Adrenal gland (tissue), 12 donors: ENCODE data around the gene CFTR. TPM values are rescaled to one million over a fixed set of nuclear protein-coding genes. Genes with fewer than 3 reads are reported as not detected.
A peak's percentile ranks its signal among the peaks of the same experiment; 100 is the strongest.
"Not testable (repeated sequence)": the region's sequence is repeated elsewhere in the genome, so short reads cannot be mapped to it uniquely, and the experiment has no call there.

Source experiments
- DNase-seq, 7 donors: peaks; one replicate each; pipeline ENCODE4 v3.0.0-alpha.2; 2019 to 2020
- H3K27ac ChIP-seq, 5 donors: fragments of 200-600 bp; sonication (generic) in 4 of 5; 1 replicate in 3 of 5; 2 replicates in 2 of 5; pipeline versions ENCODE4 v1.5.1 to v1.8.0; 2016 to 2020; ENCODE audit warnings: mild to moderate bottlenecking in 1 of 5
- H3K27me3 ChIP-seq: fragments of 200-600 bp; 2 replicates; pipeline ENCODE4 v1.8.0; 2021
- H3K36me3 ChIP-seq, 2 donors: fragments of 200-600 bp; replicated peaks in 1 of 2; 1 replicate in 1 of 2; 2 replicates in 1 of 2; pipeline versions ENCODE4 v1.5.1 to v1.8.0; 2018 to 2022
- H3K4me1 ChIP-seq, 2 donors: fragments of 200-600 bp; replicated peaks in 1 of 2; 1 replicate in 1 of 2; 2 replicates in 1 of 2; pipeline versions ENCODE4 v1.5.1 to v1.8.0; 2018 to 2021
- H3K4me3 ChIP-seq, 4 donors: fragments of 200-600 bp; sonication (generic) in 3 of 4; one replicate each; pipeline ENCODE4 v1.5.1; 2016 to 2018
- H3K9me3 ChIP-seq, 3 donors: fragments of 200-600 bp; sonication (generic) in 1 of 3; replicated peaks in 1 of 3; 1 replicate in 2 of 3; 2 replicates in 1 of 3; pipeline versions ENCODE4 v1.5.1 to v1.8.0; 2016 to 2021
- POLR2A ChIP-seq, 2 donors: fragments of 450-650 bp; IDR thresholded peaks; one replicate each; pipeline ENCODE4 v1.6.1; 2017; ENCODE audit warnings: antibody characterized with exemption in 2 of 2, mild to moderate bottlenecking in 2 of 2, moderate library complexity in 1 of 2
- WGBS, 4 donors: extraction: QIAGEN DNeasy Blood & Tissue Kit in 2 of 4; methylation state at CpG; one replicate each; pipeline versions ENCODE4 v1.1.5 to v1.1.7; 2013 to 2017; 5-methylcytosine and 5-hydroxymethylcytosine counted together
- intact Hi-C, 2 donors: fragments of 100-400 bp; cut with DNase I; formaldehyde crosslinking; loops; one replicate each; pipeline versions ENCODE4 v1.14.1 to v1.15.0; 2022 to 2023
- polyA plus RNA-seq, 3 donors: library from polyadenylated mRNA; stranded (reverse); fragments of 200-250 nt in 2 of 3; fragments of 350-450 nt in 1 of 3; fragmentation: Illumina TruSeq in 1 of 3; extraction: RNeasy Lipid Tissue Mini Kit (QIAGEN cat#74804) in 1 of 3; gene quantifications; one replicate each; pipeline ENCODE4 v1.2.3, GENCODE V29; 2013 to 2014
- total RNA-seq, 9 donors: library from RNA; depleted of rRNA in 4 of 9; stranded (reverse); fragments of >200 nt in 4 of 9; fragments of 120-200 nt in 1 of 9; fragmentation: NEBNext Ultra II Directional in 1 of 9; extraction: Animal tissue kit (Norgen Biotek cat#: 25700) in 1 of 9; gene quantifications; one replicate each; pipeline versions ENCODE4 v1.1.0 to v1.2.4, GENCODE V29; 2013 to 2023
- TF ChIP-seq, protein P1 (sequence below), 6 experiments: fragments of 450-650 bp in 4 of 6; fragments of 200-600 bp in 2 of 6; sonication (generic) in 1 of 6; IDR thresholded peaks; 1 replicate in 5 of 6; 2 replicates in 1 of 6; pipeline versions ENCODE4 v1.5.1 to v1.8.0; 2016 to 2021; ENCODE audit warnings: antibody characterized with exemption in 6 of 6, mild to moderate bottlenecking in 2 of 6, moderate library complexity in 1 of 6
- donor health status: healthy with polysubstance abuse.
- donor health status: Bipolar disorder and iron deficiency.
- donor health status: DM: yes; HTN: yes; CAD: no.
- donor health status: DM: no; HTN: no; CAD: no.
- donor health status: DM: no; HTN: no; CAD: no.
- donor health status: DM: yes; HTN: yes; CAD: no.

Gene CFTR
- total and polyA plus RNA-seq, 12 donors = 0.07 to 0.22 (median 0.08) TPM; not detected in 9

GRCh38 chr7:117446220-117446815, 33.5 kb upstream of the CFTR start:
- no peaks in the 10 kb centered on the region for H3K9me3 ChIP-seq
- TF ChIP-seq, protein P1, sequence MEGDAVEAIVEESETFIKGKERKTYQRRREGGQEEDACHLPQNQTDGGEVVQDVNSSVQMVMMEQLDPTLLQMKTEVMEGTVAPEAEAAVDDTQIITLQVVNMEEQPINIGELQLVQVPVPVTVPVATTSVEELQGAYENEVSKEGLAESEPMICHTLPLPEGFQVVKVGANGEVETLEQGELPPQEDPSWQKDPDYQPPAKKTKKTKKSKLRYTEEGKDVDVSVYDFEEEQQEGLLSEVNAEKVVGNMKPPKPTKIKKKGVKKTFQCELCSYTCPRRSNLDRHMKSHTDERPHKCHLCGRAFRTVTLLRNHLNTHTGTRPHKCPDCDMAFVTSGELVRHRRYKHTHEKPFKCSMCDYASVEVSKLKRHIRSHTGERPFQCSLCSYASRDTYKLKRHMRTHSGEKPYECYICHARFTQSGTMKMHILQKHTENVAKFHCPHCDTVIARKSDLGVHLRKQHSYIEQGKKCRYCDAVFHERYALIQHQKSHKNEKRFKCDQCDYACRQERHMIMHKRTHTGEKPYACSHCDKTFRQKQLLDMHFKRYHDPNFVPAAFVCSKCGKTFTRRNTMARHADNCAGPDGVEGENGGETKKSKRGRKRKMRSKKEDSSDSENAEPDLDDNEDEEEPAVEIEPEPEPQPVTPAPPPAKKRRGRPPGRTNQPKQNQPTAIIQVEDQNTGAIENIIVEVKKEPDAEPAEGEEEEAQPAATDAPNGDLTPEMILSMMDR (IDR thresholded peaks at IDR 0.05) = no peak
- TF ChIP-seq POLR2A (IDR thresholded peaks at IDR 0.05) = no peak
- no peaks in the 10 kb centered on the region for H3K36me3 ChIP-seq
- intact Hi-C loops = no loop called here
- 55 to 69% (median 59%) methylated on average over 4 of the region's 4 CpGs for WGBS, 4 donors
- H3K4me3 ChIP-seq = no peak overlapping the region
- H3K27me3 ChIP-seq = no peaks in the 10 kb centered on the region
- H3K4me1 ChIP-seq = no peaks in the 10 kb centered on the region
- DNase-seq = no peak
- no peak overlapping the region for H3K27ac ChIP-seq

DNA sequence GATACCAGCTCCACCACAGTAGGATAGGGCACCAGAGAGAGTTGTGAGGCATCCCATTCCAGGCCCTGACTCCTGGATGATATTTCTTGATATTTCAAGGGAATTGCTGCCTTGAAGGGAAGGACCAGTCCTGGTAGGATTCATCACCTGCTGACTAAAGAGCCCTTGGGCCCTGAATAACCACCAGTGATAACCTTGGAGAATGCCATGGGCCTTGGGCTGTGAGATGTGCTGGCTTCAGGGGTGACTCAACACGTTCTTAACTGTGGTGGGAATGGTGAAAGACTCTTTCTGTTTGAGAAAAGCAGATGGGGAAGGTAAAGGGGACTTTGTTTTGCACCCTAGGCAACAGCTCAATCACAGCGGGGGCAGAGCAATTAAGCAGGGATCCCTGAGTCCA, 31.2 kb upstream of the CFTR start:
- no peak for TF ChIP-seq POLR2A (IDR thresholded peaks at IDR 0.05)
- TF ChIP-seq, protein P1 (IDR thresholded peaks at IDR 0.05) = no peak
- Histone ChIP-seq H3K4me1 (no peaks in the 10 kb centered on the region), H3K9me3 (no peaks in the 10 kb centered on the region), H3K4me3 (no peak overlapping the region), H3K27me3 (no peaks in the 10 kb centered on the region), H3K36me3 (no peaks in the 10 kb centered on the region), H3K27ac (no peak overlapping the region)
- WGBS, 4 donors = 56 to 63% (median 58%) methylated on average over 2 of the region's 2 CpGs
- DNase-seq = no peak
- intact Hi-C loops = no loop called here

GRCh38 chr7:117458977-117459583, 20.7 kb upstream of the CFTR start:
- Histone ChIP-seq H3K27ac (no peak overlapping the region), H3K36me3 (no peaks in the 10 kb centered on the region), H3K27me3 (no peaks in the 10 kb centered on the region), H3K4me1 (no peaks in the 10 kb centered on the region), H3K4me3 (no peak overlapping the region), H3K9me3 (no peaks in the 10 kb centered on the region)
- TF ChIP-seq, protein P1 (IDR thresholded peaks at IDR 0.05) = peak; percentile 28 to 62 (median 37)
- no peak for TF ChIP-seq POLR2A (IDR thresholded peaks at IDR 0.05)
- WGBS, 4 donors = 30 to 34% (median 30%) methylated on average over 3 of the region's 3 CpGs
- intact Hi-C loops = loop anchor here in 1 of 2 donors (10.0 kb wide), 1 partner anchor 256 kb away; no protein-coding TSS in a partner anchor
- DNase-seq = no peak

DNA sequence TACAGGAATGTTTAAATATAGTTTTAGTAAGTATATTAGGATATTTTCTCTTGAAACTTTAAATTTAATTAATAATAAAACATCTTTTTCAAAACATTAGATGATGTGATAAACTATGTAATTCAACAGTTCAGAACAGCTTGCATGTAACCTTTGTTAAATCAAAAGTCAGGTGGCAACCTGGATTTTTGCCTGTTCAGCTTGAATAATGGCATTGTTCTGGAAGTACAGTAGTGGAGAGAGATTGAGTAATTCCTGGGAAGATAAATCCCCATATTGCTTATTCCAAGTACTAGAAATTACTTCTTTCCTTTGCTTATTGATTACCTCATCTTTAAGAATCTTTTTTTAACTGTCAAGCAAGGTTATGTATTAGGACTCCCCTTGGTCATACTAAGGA, 20.1 kb upstream of the CFTR start:
- intact Hi-C loops = loop anchor here in 1 of 2 donors (10.0 kb wide), 1 partner anchor 255 kb away; no protein-coding TSS in a partner anchor
- H3K27me3 ChIP-seq = no peaks in the 10 kb centered on the region
- TF ChIP-seq, protein P1 (IDR thresholded peaks at IDR 0.05) = no peak
- no peak for TF ChIP-seq POLR2A (IDR thresholded peaks at IDR 0.05)
- H3K4me1 ChIP-seq = no peaks in the 10 kb centered on the region
- no peak overlapping the region for H3K27ac ChIP-seq
- no peak overlapping the region for H3K4me3 ChIP-seq
- DNase-seq = no peak
- no peaks in the 10 kb centered on the region for H3K9me3 ChIP-seq
- no peaks in the 10 kb centered on the region for H3K36me3 ChIP-seq

- H3K36me3 ChIP-seq, H3K27me3 ChIP-seq, H3K4me3 ChIP-seq, intact Hi-C loops, H3K4me1 ChIP-seq, H3K27ac ChIP-seq, H3K9me3 ChIP-seq, DNase-seq: not testable (repeated sequence)
- 82 to 92% (median 89%) methylated on average over 3 to 4 of the region's 4 CpGs for WGBS, 4 donors
These were observed 19.0 kb upstream of the CFTR start for GRCh38 chr7:117460815-117461214.
